HuH-7 (cell line): ENCODE data around the gene TBXT.

Source experiments
- DNase-seq: peaks from one replicate; pipeline ENCODE4 v3.0.0; 2011; ENCODE audit warnings: low spot score

The TBXT gene

GRCh38 chr6:166115609-166116008 is 52.0 kb downstream of the TBXT start:
- no peak for DNase-seq

GRCh38 chr6:166112580-166112979 is 55.1 kb downstream of the TBXT start:
- no peak for DNase-seq

- DNase-seq, result no peak
Measured at GRCh38 chr6:166109608-166110007, 58.0 kb downstream of the TBXT start.
